ENCODE measurements around the gene ARMC9.
"Not testable (repeated sequence)": the region's sequence is repeated elsewhere in the genome, so short reads cannot be mapped to it uniquely, and the experiment has no call there.

Gene ARMC9

DNA sequence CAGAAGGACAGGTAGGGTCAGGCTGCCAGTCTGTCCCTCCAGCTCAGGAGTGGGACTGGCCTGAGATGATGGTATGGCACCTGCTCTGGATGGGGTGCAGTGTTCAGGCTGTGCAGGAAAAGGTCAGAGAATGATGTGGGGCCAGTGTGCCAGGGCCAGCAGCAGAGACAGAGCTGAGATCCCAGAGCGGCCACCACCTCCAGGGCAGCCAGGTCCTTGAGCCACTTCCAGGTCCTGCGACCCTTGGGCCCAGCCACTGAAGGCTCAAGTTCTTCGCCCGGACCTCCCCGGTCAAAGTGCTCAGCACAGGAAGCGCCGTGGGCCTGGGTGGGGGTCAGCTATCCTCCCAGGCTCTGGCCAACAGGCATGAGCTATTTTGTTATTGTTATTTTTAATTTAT is 12.1 kb upstream of the ARMC9 start:
- H3K9ac ChIP-seq (ENCODE audit: low read length): no peak overlapping the region
- H3K9me3 ChIP-seq (ENCODE audit: control insufficient read depth, low read length): no peaks in the 10 kb centered on the region
- H3K4me3 ChIP-seq (ENCODE audit: low read length): no peak overlapping the region
- no peaks in the 10 kb centered on the region for H3K36me3 ChIP-seq (ENCODE audit: control insufficient read depth, insufficient read depth, low read length)
- peaks cover 16% of the 10 kb centered on the region for H3K4me1 ChIP-seq (ENCODE audit: control insufficient read depth, insufficient read depth, low read length)
- H3K27me3 ChIP-seq (ENCODE audit: control insufficient read depth, insufficient read depth, low read length): peaks cover 8% of the 10 kb centered on the region

GRCh38 chr2:231187736-231188505 is 10.5 kb upstream of the ARMC9 start:
- peaks cover 16% of the 10 kb centered on the region for H3K4me1 ChIP-seq (ENCODE audit: control insufficient read depth, insufficient read depth, low read length)
- peaks cover 8% of the 10 kb centered on the region for H3K27me3 ChIP-seq (ENCODE audit: control insufficient read depth, insufficient read depth, low read length)
- no peaks in the 10 kb centered on the region for H3K9me3 ChIP-seq (ENCODE audit: control insufficient read depth, low read length)
- no peak overlapping the region for H3K4me3 ChIP-seq (ENCODE audit: low read length)
- H3K9ac ChIP-seq (ENCODE audit: low read length): no peak overlapping the region
- H3K36me3 ChIP-seq (ENCODE audit: control insufficient read depth, insufficient read depth, low read length): no peaks in the 10 kb centered on the region

- H3K4me1 ChIP-seq (ENCODE audit: control insufficient read depth, insufficient read depth, low read length): peaks cover 16% of the 10 kb centered on the region
- no peak overlapping the region for H3K4me3 ChIP-seq (ENCODE audit: low read length)
- H3K36me3 ChIP-seq (ENCODE audit: control insufficient read depth, insufficient read depth, low read length): no peaks in the 10 kb centered on the region
- no peak overlapping the region for H3K9ac ChIP-seq (ENCODE audit: low read length)
- no peaks in the 10 kb centered on the region for H3K9me3 ChIP-seq (ENCODE audit: control insufficient read depth, low read length)
- peaks cover 8% of the 10 kb centered on the region for H3K27me3 ChIP-seq (ENCODE audit: control insufficient read depth, insufficient read depth, low read length)
Observed at GRCh38 chr2:231188506-231189170, 9.8 kb upstream of the ARMC9 start.

GRCh38 chr2:231189171-231189530 is 9.3 kb upstream of the ARMC9 start:
- Histone ChIP-seq H3K9ac (ENCODE audit: low read length) (no peak overlapping the region), H3K9me3 (ENCODE audit: control insufficient read depth, low read length) (no peaks in the 10 kb centered on the region), H3K4me1 (ENCODE audit: control insufficient read depth, insufficient read depth, low read length) (peaks cover 16% of the 10 kb centered on the region), H3K36me3 (ENCODE audit: control insufficient read depth, insufficient read depth, low read length) (no peaks in the 10 kb centered on the region), H3K4me3 (ENCODE audit: low read length) (no peak overlapping the region), H3K27me3 (ENCODE audit: control insufficient read depth, insufficient read depth, low read length) (peaks cover 8% of the 10 kb centered on the region)

- peak overlapping the region; percentile 72 for H3K9ac ChIP-seq (ENCODE audit: low read length)
Observed at GRCh38 chr2:231189571-231190495, 8.6 kb upstream of the ARMC9 start.

DNA sequence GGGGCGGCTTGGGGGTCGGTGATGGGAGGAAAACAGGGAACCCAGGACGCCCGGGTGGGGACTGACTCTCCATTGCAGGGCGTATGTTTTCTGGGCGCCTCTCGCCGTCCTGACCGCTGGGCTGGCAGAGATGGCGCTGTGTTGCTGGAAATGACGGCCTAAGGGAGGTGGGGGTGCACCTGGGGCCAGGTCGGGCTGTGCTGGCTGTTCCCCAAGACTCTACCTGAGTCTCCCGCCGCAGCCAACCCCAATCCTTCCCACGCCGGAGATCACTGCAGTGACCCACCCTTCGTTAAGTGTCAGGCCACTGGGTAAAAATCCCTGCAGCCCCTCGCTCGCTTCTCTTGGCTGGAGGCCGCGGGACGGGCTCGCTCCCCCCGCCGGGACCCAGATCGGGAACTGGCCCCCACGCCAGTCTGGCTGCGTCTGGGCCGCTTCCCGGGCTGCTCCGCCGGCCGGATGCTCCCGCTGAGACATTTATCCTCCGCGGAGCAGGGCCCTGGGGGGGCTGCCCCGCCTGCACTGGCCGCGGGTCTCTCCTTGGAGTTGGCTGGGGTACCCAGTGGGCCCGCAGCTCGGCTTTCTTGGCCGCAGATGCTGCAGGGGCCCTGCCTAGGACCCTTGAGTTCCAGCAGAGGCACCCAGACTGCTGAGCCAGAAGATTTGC is 7.8 kb upstream of the ARMC9 start:
- H3K9ac ChIP-seq (ENCODE audit: low read length): peak overlapping the region; percentile 72
- H3K4me3 ChIP-seq (ENCODE audit: low read length): peak overlapping the region; percentile 41
- H3K27me3 ChIP-seq (ENCODE audit: control insufficient read depth, insufficient read depth, low read length): peaks cover 8% of the 10 kb centered on the region
- peaks cover 12% of the 10 kb centered on the region for H3K4me1 ChIP-seq (ENCODE audit: control insufficient read depth, insufficient read depth, low read length)
- no peaks in the 10 kb centered on the region for H3K36me3 ChIP-seq (ENCODE audit: control insufficient read depth, insufficient read depth, low read length)
- H3K9me3 ChIP-seq (ENCODE audit: control insufficient read depth, low read length): no peaks in the 10 kb centered on the region

More at GRCh38 chr2:231189571-231190495, 8.6 kb upstream of the ARMC9 start:
- Histone ChIP-seq H3K4me1 (ENCODE audit: control insufficient read depth, insufficient read depth, low read length) (peaks cover 16% of the 10 kb centered on the region), H3K27me3 (ENCODE audit: control insufficient read depth, insufficient read depth, low read length) (peaks cover 8% of the 10 kb centered on the region), H3K36me3 (ENCODE audit: control insufficient read depth, insufficient read depth, low read length) (no peaks in the 10 kb centered on the region), H3K4me3 (ENCODE audit: low read length) (no peak overlapping the region), H3K9me3 (ENCODE audit: control insufficient read depth, low read length) (no peaks in the 10 kb centered on the region)

- Histone ChIP-seq H3K4me1 (ENCODE audit: control insufficient read depth, insufficient read depth, low read length) (peaks cover 8% of the 10 kb centered on the region), H3K4me3 (ENCODE audit: low read length) (no peak overlapping the region), H3K9me3 (ENCODE audit: control insufficient read depth, low read length) (no peaks in the 10 kb centered on the region), H3K36me3 (ENCODE audit: control insufficient read depth, insufficient read depth, low read length) (no peaks in the 10 kb centered on the region), H3K9ac (ENCODE audit: low read length) (no peak overlapping the region), H3K27me3 (ENCODE audit: control insufficient read depth, insufficient read depth, low read length) (peaks cover 8% of the 10 kb centered on the region)
Observed at GRCh38 chr2:231191896-231192872, 6.2 kb upstream of the ARMC9 start.

DNA sequence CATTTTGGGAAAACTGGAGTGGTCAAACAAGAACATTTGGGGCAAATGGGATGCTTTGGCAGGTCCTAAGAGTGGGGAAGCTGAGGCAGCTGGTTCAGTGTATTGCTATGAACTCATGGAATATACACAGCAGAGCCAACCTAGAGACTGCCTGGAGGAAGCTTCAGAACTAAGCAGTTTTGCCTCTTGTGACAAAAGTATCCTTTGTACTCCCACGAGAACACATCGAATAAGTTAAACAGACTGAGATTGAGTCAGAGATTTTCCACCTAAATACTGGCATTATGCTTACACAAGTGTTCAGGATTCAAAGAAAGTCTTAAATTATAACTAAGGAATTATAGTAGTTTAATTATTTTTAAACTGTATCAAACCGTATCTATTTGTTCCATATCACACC is 5.2 kb upstream of the ARMC9 start:
- no peak overlapping the region for H3K4me3 ChIP-seq (ENCODE audit: low read length)
- H3K9ac ChIP-seq (ENCODE audit: low read length): no peak overlapping the region
- H3K4me1 ChIP-seq (ENCODE audit: control insufficient read depth, insufficient read depth, low read length): peaks cover 12% of the 10 kb centered on the region
- H3K9me3 ChIP-seq (ENCODE audit: control insufficient read depth, low read length): no peaks in the 10 kb centered on the region
- H3K36me3 ChIP-seq (ENCODE audit: control insufficient read depth, insufficient read depth, low read length): no peaks in the 10 kb centered on the region
- peaks cover 8% of the 10 kb centered on the region for H3K27me3 ChIP-seq (ENCODE audit: control insufficient read depth, insufficient read depth, low read length)

DNA sequence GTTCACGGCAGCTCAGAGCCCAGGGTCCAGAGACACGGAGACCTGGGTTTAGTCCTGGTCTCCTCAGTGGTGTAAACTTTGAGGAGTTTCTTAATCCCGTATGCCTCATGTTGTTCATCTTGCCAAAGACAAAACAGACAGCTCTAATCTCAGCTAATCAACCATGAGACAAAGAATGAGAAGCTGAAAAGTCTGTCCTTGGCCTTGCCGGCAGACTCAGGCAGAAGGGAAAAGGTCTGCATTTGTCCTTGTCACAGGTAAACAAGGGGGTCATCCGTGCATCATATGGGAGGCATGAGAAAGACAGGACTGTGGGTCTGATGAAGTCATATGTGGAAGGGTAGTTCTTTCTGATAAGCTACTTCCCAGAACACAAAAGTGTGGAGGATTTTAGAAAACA is 1.8 kb upstream of the ARMC9 start:
- no peaks in the 10 kb centered on the region for H3K9me3 ChIP-seq (ENCODE audit: control insufficient read depth, low read length)
- H3K4me1 ChIP-seq (ENCODE audit: control insufficient read depth, insufficient read depth, low read length): peaks cover 4% of the 10 kb centered on the region
- H3K9ac ChIP-seq (ENCODE audit: low read length): no peak overlapping the region
- no peaks in the 10 kb centered on the region for H3K27me3 ChIP-seq (ENCODE audit: control insufficient read depth, insufficient read depth, low read length)
- H3K36me3 ChIP-seq (ENCODE audit: control insufficient read depth, insufficient read depth, low read length): no peaks in the 10 kb centered on the region
- H3K4me3 ChIP-seq (ENCODE audit: low read length): no peak overlapping the region

GRCh38 chr2:231197196-231197595 is 1.2 kb upstream of the ARMC9 start:
- not testable (repeated sequence) for H3K27me3 ChIP-seq (ENCODE audit: control insufficient read depth, insufficient read depth, low read length); H3K4me3 ChIP-seq (ENCODE audit: low read length); H3K9ac ChIP-seq (ENCODE audit: low read length); H3K9me3 ChIP-seq (ENCODE audit: control insufficient read depth, low read length); H3K4me1 ChIP-seq (ENCODE audit: control insufficient read depth, insufficient read depth, low read length); H3K36me3 ChIP-seq (ENCODE audit: control insufficient read depth, insufficient read depth, low read length)
